HG02623 (cell line): ENCODE results near the gene TRPV3.

ENCODE experiments used
- ATAC-seq: cut with Tn5 transposase; IDR thresholded peaks from one replicate; pipeline ENCODE4 v1.9.1; 2021; ENCODE audit warnings: moderate library complexity; ENCODE audit not compliant: unreplicated experiment

The TRPV3 gene

DNA sequence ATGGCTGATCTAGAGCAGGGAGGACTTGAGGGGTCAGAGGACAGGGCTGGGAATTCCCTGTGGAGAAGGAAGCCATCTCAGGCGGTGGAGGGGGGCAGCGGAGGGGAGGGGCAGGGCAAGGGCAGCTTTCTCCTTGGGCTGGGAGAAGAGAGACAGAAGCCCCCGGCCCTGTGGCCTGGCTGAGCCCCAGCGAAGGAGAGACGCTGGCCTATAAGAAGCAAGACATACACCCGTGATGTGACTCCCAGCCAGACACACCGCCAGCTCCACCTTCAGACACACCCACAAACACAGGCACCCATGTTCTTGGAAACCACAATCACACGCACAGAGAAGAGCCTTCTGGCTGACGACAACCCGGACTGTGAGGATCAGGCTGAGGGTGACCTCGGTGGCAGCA, 10.0 kb downstream of the TRPV3 start:
- ATAC-seq: no peak

DNA sequence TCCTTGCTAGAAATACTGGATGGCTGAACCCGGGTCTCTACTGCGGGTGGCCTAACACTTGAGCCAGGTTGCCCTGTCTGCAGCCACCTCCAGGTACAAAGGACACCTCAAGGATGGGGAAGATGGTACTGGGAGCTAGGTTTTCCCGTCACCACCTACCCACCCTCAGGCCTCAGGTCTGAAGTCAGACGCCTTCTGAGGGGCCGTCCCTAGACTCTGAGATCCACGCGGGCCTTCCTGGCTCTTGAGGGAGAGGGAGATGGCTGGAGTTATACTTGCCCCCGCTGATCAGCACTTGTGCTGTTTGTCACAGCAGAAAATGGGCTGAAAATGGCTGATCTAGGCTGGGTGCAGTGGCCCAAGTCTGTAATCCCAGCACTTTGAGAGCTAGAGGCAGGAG, 10.6 kb downstream of the TRPV3 start:
- ATAC-seq: no peak

DNA sequence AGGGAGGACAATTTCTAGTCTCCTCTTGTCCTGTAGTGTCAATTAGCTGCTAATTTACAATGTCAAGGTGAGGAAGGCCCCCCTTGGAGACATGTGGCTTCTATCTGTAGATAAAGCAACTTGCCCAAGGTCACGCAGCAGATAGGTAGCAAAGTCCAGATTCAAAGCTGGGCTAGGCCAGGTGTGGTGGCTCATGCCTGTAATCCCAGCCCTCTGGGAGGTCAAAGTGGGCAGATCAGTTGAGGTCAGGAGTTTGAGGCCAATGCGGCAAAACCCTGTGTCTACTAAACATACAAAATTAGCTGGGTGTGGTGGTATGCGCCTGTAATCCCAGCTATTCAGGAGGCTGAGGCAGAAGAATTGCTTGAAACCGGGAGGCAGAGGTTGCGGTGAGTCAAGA, 11.1 kb downstream of the TRPV3 start:
- no peak for ATAC-seq

DNA sequence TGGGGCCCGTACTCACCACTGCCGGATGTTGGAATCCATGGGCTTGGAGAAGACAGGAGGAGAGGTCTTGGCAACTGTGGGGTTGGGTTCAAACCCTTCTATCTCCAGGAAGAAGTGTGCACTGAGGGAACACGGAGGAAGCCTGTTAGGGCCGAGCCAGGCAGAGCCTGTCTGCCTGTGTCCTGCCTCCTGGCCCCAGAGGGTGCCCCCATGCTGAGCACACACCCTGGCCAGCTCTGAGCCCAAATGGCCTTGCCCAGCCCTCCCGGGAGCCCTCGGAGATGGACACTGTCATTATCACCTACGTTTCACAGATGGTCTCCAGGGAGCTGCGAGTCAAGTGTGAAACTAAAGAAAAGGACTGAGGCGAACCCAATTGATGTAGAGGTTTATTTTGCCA, 12.5 kb downstream of the TRPV3 start:
- no peak for ATAC-seq

GRCh38 chr17:3544365-3544764, 13.2 kb downstream of the TRPV3 start:
- ATAC-seq: no peak

- no peak for ATAC-seq
Observed at GRCh38 chr17:3543453-3543852, 14.2 kb downstream of the TRPV3 start.

- ATAC-seq: no peak
Observed at GRCh38 chr17:3542410-3543088, 15.1 kb downstream of the TRPV3 start.

GRCh38 chr17:3539881-3540540, 17.6 kb downstream of the TRPV3 start:
- ATAC-seq: no peak

DNA sequence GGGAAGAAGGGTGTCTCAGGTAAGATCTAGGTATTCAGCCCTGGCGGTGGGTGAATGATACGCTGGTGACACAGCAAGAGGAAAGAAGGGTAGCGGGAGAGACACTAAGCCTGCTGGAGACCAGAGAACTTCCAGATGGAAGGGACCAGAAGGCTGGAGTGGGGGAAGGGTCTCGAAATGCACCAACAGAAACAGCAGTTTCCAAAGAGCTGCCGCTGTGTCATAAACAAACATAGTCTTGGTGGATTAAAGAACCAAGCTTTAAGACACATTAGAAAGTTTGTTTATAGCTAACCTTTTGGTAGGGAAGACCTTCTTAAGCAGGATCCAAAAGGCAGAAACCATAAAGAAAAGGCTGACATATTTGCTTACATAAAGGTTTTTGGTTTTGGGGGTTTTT, 20.9 kb downstream of the TRPV3 start:
- no peak for ATAC-seq

DNA sequence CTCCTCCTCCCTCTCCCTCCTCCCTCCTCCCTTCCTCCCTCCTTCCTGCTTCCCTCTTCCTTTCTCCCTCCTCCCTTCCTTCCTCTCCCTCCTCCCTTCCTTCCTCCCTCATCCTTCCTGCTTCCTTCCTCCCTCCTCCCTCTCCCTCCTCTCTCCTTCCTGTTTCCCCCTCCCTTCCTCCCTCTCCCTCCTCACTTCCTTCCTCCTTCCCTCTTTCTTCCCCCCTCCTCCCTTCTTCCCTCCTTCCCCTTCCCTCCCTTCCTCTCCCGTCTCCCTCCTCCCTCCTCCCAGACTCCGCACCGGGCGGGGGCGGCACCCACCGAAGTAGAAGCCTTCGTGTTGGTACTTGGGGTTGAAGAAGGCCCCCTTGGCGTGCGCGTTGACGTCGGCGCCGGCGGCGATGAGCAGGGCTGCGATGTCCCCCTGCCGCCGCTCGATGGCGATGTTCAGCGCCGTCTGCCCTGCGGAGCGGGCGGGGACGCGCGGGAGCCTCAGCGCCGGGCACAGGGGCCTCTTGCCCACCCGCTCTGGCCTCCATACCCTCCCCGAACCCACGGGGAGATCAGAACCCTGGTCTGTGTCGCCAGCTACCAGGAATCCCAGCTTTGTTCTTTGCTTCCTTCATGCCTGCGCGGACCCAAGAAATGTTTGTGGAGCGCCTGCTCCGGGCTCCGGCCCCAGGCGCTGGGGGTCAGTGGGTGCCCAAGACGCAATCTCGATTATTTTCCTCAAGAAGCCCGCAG, 22.2 kb downstream of the TRPV3 start:
- no peak for ATAC-seq

GRCh38 chr17:3534881-3535252, 22.7 kb downstream of the TRPV3 start:
- ATAC-seq: no peak

DNA sequence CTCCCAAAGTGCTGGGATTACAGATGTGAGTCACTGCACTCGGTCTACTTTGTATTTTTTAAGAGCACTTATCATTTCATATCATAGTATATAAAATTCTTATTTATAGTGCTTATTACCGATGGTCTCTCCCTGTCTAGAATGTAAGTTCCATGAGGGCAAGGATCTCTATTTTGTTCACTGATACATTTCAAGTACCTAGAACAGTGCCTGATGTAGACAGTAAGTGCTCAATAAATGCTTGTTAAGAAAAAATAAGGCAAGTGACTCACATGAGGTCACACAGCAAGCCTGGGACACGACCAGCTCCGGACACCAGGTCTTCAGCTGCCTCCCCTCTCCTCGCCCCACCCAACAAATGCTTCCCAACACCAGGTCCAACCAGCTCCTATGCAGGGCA, 23.9 kb downstream of the TRPV3 start:
- ATAC-seq: no peak

- ATAC-seq: no peak
Observed at GRCh38 chr17:3532859-3533142, 24.8 kb downstream of the TRPV3 start.

- ATAC-seq: no peak
Observed at GRCh38 chr17:3532106-3532858, 25.3 kb downstream of the TRPV3 start.

- ATAC-seq: no peak
Observed at GRCh38 chr17:3531266-3532101, 26.1 kb downstream of the TRPV3 start.

DNA sequence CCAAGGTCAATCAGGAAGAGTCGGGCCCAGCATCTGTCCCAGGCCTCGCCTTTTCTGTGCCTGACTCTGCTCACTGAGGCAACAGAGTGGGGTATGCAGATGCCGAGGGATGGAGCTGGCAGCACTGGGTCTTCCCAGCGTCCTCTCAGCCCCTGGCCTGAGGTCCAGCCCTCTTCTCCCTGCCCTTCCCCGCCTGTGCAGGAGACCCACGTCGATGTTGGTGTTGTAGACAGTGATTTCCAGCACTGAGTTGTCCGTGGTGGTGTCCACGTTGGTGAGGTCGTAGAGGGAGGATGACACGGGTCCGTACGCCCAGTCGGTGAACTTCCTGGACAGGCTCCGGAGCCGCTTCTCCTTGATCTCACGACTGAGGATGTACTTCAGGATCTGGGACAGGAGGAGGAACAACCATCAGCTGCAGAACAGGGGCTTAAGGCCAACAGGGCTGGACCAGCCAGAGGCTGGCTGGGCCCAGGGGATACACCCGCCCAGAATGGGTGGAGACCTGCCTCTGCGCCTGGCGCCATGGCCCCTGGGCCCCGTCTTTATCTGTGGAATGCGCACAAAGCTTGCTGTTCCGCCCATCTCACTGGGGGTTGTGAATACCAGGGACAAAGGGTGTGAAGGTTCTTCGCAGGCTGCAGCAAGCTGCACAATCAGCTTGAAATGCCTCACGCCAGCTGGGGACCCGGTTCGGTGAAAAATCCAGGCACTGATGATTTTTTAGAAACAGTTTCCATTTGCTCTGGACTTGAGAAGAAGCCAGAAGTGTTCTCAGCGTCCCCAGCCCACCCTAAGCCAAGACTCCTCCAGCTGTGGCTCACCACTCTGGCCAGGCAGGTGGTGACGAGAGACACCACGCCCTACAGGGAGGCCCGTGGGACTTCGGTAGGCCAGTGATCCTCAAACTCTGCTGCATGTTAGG, 27.5 kb downstream of the TRPV3 start:
- ATAC-seq: no peak

- no peak for ATAC-seq
Observed at GRCh38 chr17:3528880-3529511, 28.6 kb downstream of the TRPV3 start.

DNA sequence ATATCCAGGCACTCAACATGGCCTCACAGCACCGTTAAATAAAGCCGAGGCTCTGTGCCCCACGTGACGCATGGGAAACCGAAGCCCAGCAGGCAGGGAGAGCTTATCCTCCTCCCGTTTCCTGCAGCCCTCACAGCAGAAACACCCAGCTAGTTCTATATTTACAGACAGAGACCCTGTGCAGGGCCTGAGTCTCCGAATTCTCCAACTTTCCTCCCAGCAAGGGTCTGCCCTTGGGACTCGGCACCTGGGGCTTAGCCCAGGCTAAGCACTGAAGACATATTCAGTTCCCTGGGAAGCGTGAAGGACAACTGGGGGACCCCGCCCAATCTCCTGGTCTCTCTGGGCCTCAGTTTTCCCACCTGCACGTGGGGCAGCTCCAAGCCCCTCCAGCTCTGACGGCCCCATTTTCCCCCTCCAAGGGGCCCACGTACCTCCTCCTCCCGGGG, 29.2 kb downstream of the TRPV3 start:
- ATAC-seq: no peak

GRCh38 chr17:3527896-3528295, 29.7 kb downstream of the TRPV3 start:
- no peak for ATAC-seq
